ENCODE measurements around the gene CHPF2.

Gene CHPF2

GRCh38 chr7:151265351-151265931 lies 33.2 kb downstream of the CHPF2 start:
- no peak for DNase-seq (ENCODE audit: low read depth)

- DNase-seq (ENCODE audit: low read depth), result no peak
Observed at GRCh38 chr7:151269511-151269910, 37.2 kb downstream of the CHPF2 start.

GRCh38 chr7:151271699-151272355 lies 39.5 kb downstream of the CHPF2 start:
- no peak for DNase-seq (ENCODE audit: low read depth)

DNA sequence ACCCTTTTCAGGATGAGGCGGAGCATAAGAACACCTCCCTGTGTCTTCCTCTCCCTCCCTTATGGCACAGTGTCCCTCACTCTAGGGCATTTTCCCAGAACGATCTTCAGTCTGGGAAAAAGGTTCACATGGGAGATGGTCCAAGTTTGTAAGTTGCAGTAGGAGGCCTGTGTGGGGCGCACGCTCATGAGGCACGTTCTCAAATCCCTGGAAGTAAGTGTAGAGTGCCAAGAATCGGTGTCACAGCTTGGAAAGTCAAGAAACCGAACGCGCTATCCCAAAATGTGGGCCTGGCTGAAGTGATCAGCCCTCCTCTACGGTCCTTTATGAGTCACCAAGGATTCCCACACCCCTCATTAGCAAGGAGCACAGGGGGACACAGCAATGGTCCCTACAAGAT lies 40.1 kb downstream of the CHPF2 start:
- DNase-seq (ENCODE audit: low read depth), result no peak

DNA sequence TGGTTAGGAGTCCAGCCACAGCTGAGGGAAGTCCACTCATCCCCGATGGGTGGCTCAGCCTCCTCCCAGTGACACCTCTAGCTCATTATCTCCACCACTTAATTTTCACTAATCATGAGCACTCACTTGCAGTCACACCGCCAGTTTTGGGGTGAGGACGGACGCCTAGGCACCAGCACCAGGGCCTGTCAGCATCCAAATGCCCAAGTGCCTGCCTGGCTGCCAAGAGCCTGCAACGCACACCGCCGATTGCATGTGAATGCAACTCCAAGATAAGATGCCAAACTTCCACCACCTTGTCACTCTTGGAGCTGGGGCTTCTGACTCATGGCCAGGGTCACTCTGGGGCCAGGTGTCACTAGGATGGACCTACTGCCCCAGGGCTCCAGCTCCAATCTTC lies 40.6 kb downstream of the CHPF2 start:
- DNase-seq (ENCODE audit: low read depth), result no peak

DNA sequence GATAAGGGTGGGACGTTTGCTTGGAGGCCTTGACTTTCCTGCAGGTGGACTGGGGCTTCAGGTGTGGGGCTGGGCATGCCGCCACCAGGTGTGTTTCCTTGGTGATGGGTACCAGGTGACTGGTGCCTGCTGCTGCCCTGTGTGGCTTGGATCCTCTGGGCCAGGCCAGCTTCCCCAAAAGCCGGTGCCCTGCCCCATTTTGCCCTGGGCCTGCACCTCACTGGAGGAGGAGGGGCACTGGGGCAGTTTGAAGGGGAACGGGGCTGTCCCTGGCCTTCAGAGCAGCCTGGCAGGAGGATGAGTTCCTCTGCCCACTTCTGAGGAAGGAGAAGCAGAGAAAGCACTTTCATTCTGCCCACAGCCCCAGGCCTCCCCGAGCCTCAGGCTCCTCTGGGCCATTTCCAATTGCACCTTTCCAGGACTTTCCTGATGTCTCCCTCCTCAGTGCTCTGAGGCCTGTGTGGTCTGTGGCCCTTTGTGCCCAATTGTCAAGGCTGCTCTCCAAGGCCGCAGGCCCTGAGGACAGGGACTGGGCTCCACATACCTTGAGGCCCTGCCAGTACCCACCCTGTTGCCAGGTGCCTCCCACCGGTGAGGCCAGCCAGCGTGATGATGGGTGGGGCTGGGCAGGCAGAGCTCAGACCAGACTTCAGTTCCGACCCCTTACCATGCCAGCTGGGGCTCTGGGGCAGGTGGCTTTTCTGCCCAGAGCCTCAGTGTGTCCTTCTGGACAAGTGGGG lies 41.5 kb downstream of the CHPF2 start:
- DNase-seq (ENCODE audit: low read depth), result no peak

DNA sequence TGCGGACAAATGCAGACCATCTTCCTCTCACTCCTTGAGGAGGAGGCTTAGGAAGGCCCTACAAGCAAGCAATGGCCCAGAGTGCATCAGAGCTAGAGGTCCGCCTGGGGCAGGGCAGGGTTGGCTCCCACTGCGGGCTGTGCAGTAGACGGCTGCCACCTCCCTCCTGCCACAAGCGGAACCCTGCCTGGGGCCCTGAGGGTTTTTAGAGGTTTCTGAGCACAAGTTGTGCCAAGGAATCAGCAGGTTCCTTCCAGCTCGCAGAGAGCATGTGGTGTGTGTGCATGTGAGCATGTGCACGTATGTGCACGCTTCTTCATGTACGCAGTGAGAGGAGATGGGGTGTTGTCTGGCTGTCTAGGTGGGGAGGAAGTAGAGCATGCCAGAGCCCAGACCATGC lies 42.1 kb downstream of the CHPF2 start:
- DNase-seq (ENCODE audit: low read depth), result no peak

DNA sequence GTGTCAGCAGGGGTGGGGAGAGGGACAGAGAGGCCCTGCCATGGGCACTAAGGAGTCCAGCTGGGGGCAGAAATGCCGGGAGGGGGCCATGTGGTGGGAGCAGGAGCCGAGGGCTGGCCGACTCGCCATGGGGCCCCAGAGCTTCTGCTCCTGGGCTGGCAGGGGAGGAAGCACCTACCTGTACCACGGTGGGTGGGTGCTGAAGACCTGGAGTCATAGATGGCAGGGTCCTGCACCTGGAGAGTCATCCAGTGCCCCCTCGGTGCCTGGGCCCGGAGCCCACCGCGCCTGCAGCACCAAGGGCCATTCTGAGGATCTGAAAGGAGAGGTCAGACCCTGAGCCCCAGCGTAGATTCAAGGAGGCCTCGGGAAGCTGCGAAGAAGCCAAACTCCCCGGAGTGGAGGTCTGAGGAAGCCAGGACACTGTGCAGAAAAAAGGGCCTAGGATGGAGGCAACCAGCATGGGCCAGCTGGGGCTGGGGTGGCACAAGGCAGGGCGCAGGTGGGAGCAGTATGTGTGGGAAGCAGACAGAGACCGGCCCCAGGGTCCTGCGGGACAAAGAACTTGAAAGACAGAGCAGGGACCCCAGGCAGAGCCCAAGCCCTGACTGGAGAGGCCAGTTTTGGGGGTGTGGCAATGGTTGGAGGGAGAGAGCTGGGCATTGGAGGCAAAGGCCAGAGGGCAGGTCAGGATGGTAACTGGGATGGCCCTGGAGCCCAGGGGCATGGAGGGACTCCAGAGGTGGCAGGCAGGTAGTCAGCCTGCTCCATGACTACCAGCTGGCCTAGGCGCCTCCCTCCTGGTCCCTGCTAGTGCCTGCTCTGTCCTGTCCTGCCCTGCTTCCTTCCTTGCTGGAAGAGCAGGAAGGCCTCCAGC lies 42.9 kb downstream of the CHPF2 start:
- no peak for DNase-seq (ENCODE audit: low read depth)

- no peak for DNase-seq (ENCODE audit: low read depth)
Observed at GRCh38 chr7:151275813-151276577, 43.7 kb downstream of the CHPF2 start.

GRCh38 chr7:151276666-151277590 lies 44.6 kb downstream of the CHPF2 start:
- DNase-seq (ENCODE audit: low read depth), result no peak

DNA sequence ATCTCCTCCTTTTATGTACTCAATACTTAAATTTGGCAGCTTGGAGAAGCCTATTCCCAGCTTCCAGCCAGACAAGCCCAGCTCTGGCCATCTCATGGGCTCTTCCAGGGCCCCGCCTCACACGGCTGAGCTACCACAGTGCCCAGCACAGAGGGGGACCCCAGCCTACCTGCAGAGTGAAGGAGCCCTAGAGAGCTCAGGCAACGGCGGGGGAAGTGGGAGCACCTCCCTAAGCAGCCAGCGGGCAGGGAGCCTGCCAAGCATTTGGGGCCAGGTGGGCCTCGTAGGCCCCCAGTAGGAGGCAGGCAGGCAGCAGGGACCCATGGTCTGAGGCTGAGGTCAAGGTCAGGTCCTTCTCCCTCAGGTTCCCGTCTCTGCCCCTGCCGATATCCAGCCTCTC lies 45.3 kb downstream of the CHPF2 start:
- DNase-seq (ENCODE audit: low read depth), result no peak

- DNase-seq (ENCODE audit: low read depth), result no peak
Observed at GRCh38 chr7:151278949-151279348, 46.7 kb downstream of the CHPF2 start.

- no peak for DNase-seq (ENCODE audit: low read depth)
Observed at GRCh38 chr7:151279868-151280267, 47.6 kb downstream of the CHPF2 start.

- DNase-seq (ENCODE audit: low read depth), result no peak
Observed at GRCh38 chr7:151280388-151281019, 48.2 kb downstream of the CHPF2 start.

DNA sequence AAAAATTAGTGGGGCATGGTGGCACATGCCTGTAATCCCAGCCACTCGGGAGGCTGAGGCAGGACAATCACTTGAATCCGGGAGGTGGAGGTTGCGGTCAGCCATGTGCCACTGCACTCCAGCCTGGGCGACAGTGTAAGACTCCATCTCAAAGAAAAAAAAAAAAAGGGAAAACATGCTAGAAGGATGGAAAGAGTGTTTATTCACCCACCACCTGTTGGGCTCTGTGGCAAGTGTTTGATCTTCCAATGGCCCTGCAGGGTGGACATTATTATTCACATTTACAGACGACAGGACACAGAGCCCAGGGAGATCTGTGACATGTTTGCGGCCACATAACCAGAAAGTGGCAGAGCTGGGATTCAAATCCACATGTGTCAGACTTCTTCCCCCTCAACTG lies 49.4 kb downstream of the CHPF2 start:
- no peak for DNase-seq (ENCODE audit: low read depth)

GRCh38 chr7:151282111-151282510 lies 49.8 kb downstream of the CHPF2 start:
- DNase-seq (ENCODE audit: low read depth), result no peak

GRCh38 chr7:151283302-151283701 lies 51.0 kb downstream of the CHPF2 start:
- DNase-seq (ENCODE audit: low read depth), result no peak

- no peak for DNase-seq (ENCODE audit: low read depth)
Observed at GRCh38 chr7:151286148-151286547, 53.9 kb downstream of the CHPF2 start.
